ENCODE measurements around the gene ZNF700. TPM values are rescaled to one million over a fixed set of nuclear protein-coding genes. Genes with fewer than 3 reads are reported as not detected.
"Not testable (repeated sequence)": the region's sequence is repeated elsewhere in the genome, so short reads cannot be mapped to it uniquely, and the experiment has no call there.

Gene ZNF700
- total RNA-seq, 1 donor from 2014 or later, result 4.0 TPM

GRCh38 chr19:11987405-11988281, 62.7 kb downstream of the ZNF700 start:
- peak; percentile 69 to 91 for DNase-seq (ENCODE audit: low read depth in 2 of 2)

GRCh38 chr19:11989112-11989456, 64.2 kb downstream of the ZNF700 start:
- DNase-seq (ENCODE audit: low read depth in 2 of 2), result no peak

- DNase-seq (ENCODE audit: low read depth in 2 of 2), result not testable (repeated sequence)
Measured at GRCh38 chr19:11991921-11992320, 67.0 kb downstream of the ZNF700 start.

GRCh38 chr19:11995174-11995573, 70.3 kb downstream of the ZNF700 start:
- no peak for DNase-seq (ENCODE audit: low read depth in 2 of 2)

Other genes starting within 250 kb of the ZNF700 start
- 7.1 and 9.1 TPM in 2 replicates for gene ZNF823, start 186.2 kb upstream of the ZNF700 start, total RNA-seq
- gene ZNF441, start 158.1 kb upstream of the ZNF700 start, total RNA-seq, result 8.0 and 9.4 TPM in 2 replicates
- 0.89 and 1.5 TPM in 2 replicates for gene ZNF491, start 126.6 kb upstream of the ZNF700 start, total RNA-seq
- 5.9 and 7.2 TPM in 2 replicates for gene ZNF440, start 110.8 kb upstream of the ZNF700 start, total RNA-seq
- gene ZNF439, start 76.4 kb upstream of the ZNF700 start, total RNA-seq, result 0.77 and 1.1 TPM in 2 replicates
- 5.0 and 9.6 TPM in 2 replicates for gene ZNF69, start 37.3 kb upstream of the ZNF700 start, total RNA-seq
- 1.2 and 1.6 TPM in 2 replicates for gene ZNF763, start 39.9 kb downstream of the ZNF700 start, total RNA-seq
- 1.2 and 2.0 TPM in 2 replicates for gene ZNF433, start 110.6 kb downstream of the ZNF700 start, total RNA-seq
- 0.13 and 0.26 TPM in 2 replicates for gene ZNF878, start 127.9 kb downstream of the ZNF700 start, total RNA-seq
- 2.2 and 3.0 TPM in 2 replicates for gene ZNF844, start 139.6 kb downstream of the ZNF700 start, total RNA-seq
- 2.4 and 2.8 TPM in 2 replicates for gene ZNF20, start 215.2 kb downstream of the ZNF700 start, total RNA-seq
- 8.3 and 9.2 TPM in 2 replicates for gene ZNF625, start 231.6 kb downstream of the ZNF700 start, total RNA-seq
- 3.7 and 5.1 TPM in 2 replicates for gene ZNF136, start 238.0 kb downstream of the ZNF700 start, total RNA-seq